MG63 (cell line): Measurements from ENCODE around the gene USP9X. TPM values are rescaled to one million over a fixed set of nuclear protein-coding genes. Genes with fewer than 3 reads are reported as not detected.
"Not testable (repeated sequence)": the region's sequence is repeated elsewhere in the genome, so short reads cannot be mapped to it uniquely, and the experiment has no call there.

Source experiments
- DNase-seq: peaks from one replicate; pipeline ENCODE4 v3.0.0-alpha.2; 2020
- H3K27me3 ChIP-seq: fragments of 250-450 bp; sonication (Bioruptor Pico); 2 replicates; pipeline ENCODE4 v1.5.1; 2020; ENCODE audit warnings: mild to moderate bottlenecking, moderate library complexity
- H3K36me3 ChIP-seq: fragments of 250-450 bp; sonication (Bioruptor Pico); 2 replicates; pipeline ENCODE4 v1.5.1; 2020; ENCODE audit warnings: mild to moderate bottlenecking, moderate library complexity
- H3K4me3 ChIP-seq: fragments of 250-450 bp; sonication (Bioruptor Pico); 2 replicates; pipeline ENCODE4 v1.5.1; 2020; ENCODE audit warnings: mild to moderate bottlenecking, moderate library complexity
- H3K9me3 ChIP-seq: fragments of 250-450 bp; sonication (Bioruptor Pico); 2 replicates; pipeline ENCODE4 v1.5.1; 2020; ENCODE audit warnings: mild to moderate bottlenecking, moderate library complexity
- total RNA-seq: library from RNA; depleted of rRNA; stranded (reverse); fragments of >200 nt; shearing (Covaris generic); gene quantifications from 2 replicates; pipeline ENCODE4 v1.2.3, GENCODE V29; 2014; ENCODE audit warnings: low replicate concordance

Gene USP9X
- total RNA-seq, 1 experiment from 2014 or later = 13.3 TPM

- Histone ChIP-seq H3K9me3 (no peaks in the 10 kb centered on the region), H3K36me3 (peaks cover 41% of the 10 kb centered on the region), H3K27me3 (no peaks in the 10 kb centered on the region), H3K4me3 (no peak overlapping the region)
- no peak for DNase-seq
Observed at GRCh38 chrX:41144873-41145272, 59.6 kb downstream of the USP9X start.

GRCh38 chrX:41145920-41146608 is 60.8 kb downstream of the USP9X start:
- no peak overlapping the region for H3K4me3 ChIP-seq
- DNase-seq = no peak
- peaks cover 35% of the 10 kb centered on the region for H3K36me3 ChIP-seq
- no peaks in the 10 kb centered on the region for H3K9me3 ChIP-seq
- H3K27me3 ChIP-seq = no peaks in the 10 kb centered on the region

DNA sequence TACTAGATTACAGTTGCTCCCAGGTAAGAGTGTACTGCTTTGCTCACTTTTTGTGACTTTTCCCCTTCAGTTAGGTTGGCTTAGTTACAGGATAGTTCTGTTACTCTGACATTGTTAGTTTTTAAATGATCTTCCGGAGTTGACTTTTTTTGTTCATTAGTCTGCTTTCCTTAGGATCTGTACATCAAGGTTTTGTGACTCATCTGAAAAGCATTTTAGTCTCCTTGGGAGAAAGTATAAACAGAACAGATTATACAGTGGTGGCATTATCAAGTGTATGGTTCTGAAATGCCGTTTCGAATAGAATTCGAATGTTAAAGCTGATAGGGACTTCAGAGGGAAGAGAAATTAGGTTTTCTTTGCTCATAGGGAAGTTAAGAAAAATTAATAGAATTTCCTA is 63.3 kb downstream of the USP9X start:
- H3K27me3 ChIP-seq = no peaks in the 10 kb centered on the region
- DNase-seq = no peak
- peaks cover 29% of the 10 kb centered on the region for H3K36me3 ChIP-seq
- H3K9me3 ChIP-seq = no peaks in the 10 kb centered on the region
- H3K4me3 ChIP-seq = no peak overlapping the region

- Histone ChIP-seq H3K36me3 (peaks cover 26% of the 10 kb centered on the region), H3K9me3 (no peaks in the 10 kb centered on the region), H3K4me3 (no peak overlapping the region), H3K27me3 (no peaks in the 10 kb centered on the region)
- no peak for DNase-seq
Observed at GRCh38 chrX:41150043-41150442, 64.8 kb downstream of the USP9X start.

- not testable (repeated sequence) for DNase-seq, H3K27me3 ChIP-seq, H3K9me3 ChIP-seq, H3K4me3 ChIP-seq
- H3K36me3 ChIP-seq = peaks cover 32% of the 10 kb centered on the region
Observed at GRCh38 chrX:41151726-41152125, 66.5 kb downstream of the USP9X start.

DNA sequence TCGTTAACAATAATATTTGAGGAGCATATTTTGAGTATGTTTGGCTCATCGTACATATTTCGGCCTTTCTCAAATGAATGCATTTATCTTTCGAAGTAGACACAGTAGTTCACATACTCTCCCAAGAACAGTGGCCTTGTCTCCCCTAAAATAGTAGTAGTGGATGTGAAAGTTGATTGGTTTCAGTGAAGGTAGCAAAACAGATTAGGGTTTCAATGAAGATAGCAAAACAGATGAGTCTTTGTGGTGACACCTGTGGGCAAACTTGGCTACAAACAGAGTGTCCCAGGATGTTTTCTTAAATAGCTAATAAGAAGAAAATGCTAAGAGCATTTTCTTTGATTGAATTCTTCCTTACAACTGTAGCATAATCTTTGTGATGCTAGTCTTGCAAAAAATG is 67.0 kb downstream of the USP9X start:
- Histone ChIP-seq H3K36me3 (peaks cover 32% of the 10 kb centered on the region), H3K4me3 (no peak overlapping the region), H3K27me3 (no peaks in the 10 kb centered on the region), H3K9me3 (no peaks in the 10 kb centered on the region)
- DNase-seq = no peak

GRCh38 chrX:41153448-41153847 is 68.2 kb downstream of the USP9X start:
- Histone ChIP-seq H3K27me3 (no peaks in the 10 kb centered on the region), H3K9me3 (no peaks in the 10 kb centered on the region), H3K36me3 (peaks cover 21% of the 10 kb centered on the region), H3K4me3 (no peak overlapping the region)
- peak; percentile 3 for DNase-seq

DNA sequence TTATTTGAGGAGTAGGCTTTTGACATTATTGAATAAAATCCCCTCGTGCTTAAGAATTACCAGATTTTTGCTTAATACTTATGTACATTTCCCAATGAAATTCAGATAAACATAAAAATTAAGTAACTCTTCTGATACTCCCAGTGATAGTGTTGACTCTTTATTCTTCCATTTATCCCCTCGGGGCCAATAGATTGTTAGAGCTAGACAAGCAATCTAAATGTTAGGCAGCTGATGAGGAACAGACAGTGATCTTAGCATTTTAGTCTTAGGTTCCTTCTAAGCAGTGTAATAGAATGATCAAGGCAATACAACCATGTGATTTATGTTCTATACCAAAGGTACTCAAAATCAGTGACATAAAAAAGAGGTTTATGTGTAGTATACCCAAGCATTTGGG is 68.7 kb downstream of the USP9X start:
- no peaks in the 10 kb centered on the region for H3K9me3 ChIP-seq
- no peaks in the 10 kb centered on the region for H3K27me3 ChIP-seq
- no peak for DNase-seq
- H3K36me3 ChIP-seq = peaks cover 16% of the 10 kb centered on the region
- no peak overlapping the region for H3K4me3 ChIP-seq

GRCh38 chrX:41164449-41164848 is 79.2 kb downstream of the USP9X start:
- peaks cover 14% of the 10 kb centered on the region for H3K36me3 ChIP-seq
- no peak overlapping the region for H3K4me3 ChIP-seq
- DNase-seq = no peak
- no peaks in the 10 kb centered on the region for H3K9me3 ChIP-seq
- no peaks in the 10 kb centered on the region for H3K27me3 ChIP-seq

DNA sequence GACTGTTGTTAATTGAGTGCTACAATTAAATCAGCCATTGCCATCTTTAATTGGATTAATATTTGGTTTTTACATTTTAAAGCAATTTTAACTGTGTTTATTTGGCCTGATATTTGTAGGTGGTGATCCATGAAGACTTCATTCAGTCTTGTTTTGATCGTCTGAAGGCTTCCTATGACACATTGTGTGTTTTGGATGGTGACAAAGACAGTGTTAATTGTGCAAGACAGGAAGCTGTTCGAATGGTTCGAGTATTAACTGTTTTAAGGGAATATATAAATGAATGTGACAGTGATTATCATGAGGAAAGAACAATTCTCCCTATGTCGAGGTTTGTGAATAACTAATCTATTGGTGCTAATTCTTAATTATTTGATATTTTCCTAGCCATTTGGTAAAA is 82.6 kb downstream of the USP9X start:
- no peaks in the 10 kb centered on the region for H3K9me3 ChIP-seq
- DNase-seq = no peak
- H3K27me3 ChIP-seq = no peaks in the 10 kb centered on the region
- H3K4me3 ChIP-seq = no peak overlapping the region
- H3K36me3 ChIP-seq = peaks cover 25% of the 10 kb centered on the region

DNA sequence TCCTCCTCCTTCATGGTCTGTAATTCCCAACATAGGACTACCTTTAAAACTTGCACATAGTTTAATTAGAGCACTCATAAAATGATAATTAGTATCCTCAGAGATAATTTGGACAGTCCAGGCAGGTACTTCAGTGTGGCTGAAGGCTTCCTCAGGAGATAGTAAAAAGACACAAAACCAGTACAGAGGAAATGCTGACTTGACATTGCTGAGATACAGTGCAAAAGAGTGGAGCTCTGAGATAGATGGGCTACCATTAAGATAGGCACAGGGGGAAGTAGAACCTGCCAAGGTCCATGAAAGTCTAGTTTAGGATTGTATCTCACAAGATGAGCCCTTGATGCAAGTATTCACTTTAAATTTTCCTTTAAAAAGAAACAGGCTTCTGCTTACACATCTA is 91.0 kb downstream of the USP9X start:
- no peaks in the 10 kb centered on the region for H3K27me3 ChIP-seq
- no peak for DNase-seq
- no peaks in the 10 kb centered on the region for H3K9me3 ChIP-seq
- H3K4me3 ChIP-seq = no peak overlapping the region
- H3K36me3 ChIP-seq = peaks cover 10% of the 10 kb centered on the region

DNA sequence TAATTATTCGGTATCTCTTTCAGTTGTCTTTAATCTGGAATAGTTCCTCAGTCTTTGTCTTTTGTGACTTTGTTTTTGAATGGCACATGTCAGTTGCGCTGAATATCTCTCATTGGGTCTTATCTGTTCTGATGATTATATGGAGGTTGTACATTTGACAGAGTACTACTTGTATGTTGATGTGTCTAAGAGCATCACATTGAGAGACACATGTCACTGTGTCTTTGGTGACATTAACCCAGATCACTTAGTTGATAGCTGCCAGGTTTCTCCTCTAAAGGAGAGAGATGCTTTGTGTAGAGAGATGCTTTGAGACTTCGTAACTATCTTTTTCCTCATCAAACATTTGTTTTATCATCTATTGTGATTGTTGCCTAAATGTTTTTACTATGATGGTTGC is 92.1 kb downstream of the USP9X start:
- Histone ChIP-seq H3K4me3 (no peak overlapping the region), H3K27me3 (no peaks in the 10 kb centered on the region), H3K9me3 (no peaks in the 10 kb centered on the region), H3K36me3 (peaks cover 10% of the 10 kb centered on the region)
- DNase-seq = no peak

GRCh38 chrX:41178201-41178600 is 93.0 kb downstream of the USP9X start:
- H3K9me3 ChIP-seq = no peaks in the 10 kb centered on the region

DNA sequence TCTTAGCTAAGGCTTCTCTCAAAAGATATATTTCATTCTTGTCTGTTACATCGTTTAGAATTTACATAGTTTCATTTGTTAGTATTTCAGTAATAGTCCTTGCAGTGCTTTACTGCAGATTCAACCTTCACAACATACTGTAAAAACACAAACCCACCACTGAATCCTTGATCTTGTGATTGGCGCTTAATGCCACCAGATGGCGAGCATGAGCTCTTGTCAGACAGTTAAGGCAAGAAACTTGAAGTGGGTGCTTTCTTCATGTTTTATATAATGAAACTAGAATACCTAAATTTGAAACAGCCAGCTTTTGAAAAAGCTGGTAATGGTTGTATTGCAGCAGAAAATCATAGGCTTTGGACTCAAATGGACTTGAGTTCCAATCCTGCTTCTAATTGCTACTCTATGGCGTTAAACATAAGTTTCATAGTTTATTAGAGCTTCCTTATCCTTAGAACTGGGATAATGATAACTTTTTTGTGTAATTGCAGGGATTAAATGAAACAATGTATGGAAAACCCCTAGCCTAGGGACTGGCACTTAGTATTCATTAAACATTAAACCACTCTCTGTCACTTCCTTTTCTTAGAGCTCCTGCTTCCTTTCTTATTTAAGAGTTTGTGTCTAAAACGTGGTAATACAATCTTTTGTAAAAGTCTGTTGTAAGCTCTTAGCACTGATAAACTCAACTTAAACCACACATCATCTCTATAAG is 95.1 kb downstream of the USP9X start:
- no peaks in the 10 kb centered on the region for H3K9me3 ChIP-seq
- peak; percentile 16 for DNase-seq
- H3K4me3 ChIP-seq = no peak overlapping the region
- peaks cover 15% of the 10 kb centered on the region for H3K36me3 ChIP-seq
- H3K27me3 ChIP-seq = no peaks in the 10 kb centered on the region

More at GRCh38 chrX:41178201-41178600, 93.0 kb downstream of the USP9X start:
- Histone ChIP-seq H3K36me3 (peaks cover 10% of the 10 kb centered on the region), H3K27me3 (no peaks in the 10 kb centered on the region), H3K4me3 (no peak overlapping the region)
- no peak for DNase-seq

DNA sequence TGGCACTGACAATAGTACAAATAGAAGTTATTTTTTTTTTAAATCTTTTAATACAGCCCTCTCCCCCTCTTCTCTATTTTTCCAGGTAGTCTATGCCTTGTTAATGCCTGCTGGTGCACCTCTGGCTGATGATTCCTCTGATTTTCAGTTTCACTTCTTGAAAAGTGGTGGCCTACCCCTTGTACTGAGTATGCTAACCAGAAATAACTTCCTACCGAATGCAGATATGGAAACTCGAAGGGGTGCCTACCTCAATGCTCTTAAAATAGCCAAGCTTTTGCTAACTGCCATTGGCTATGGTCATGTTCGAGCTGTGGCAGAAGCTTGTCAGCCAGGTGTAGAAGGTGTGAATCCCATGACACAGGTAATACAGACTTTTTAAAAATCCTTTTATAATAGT is 99.1 kb downstream of the USP9X start:
- peaks cover 23% of the 10 kb centered on the region for H3K36me3 ChIP-seq
- H3K27me3 ChIP-seq = no peaks in the 10 kb centered on the region
- no peak for DNase-seq
- H3K9me3 ChIP-seq = no peaks in the 10 kb centered on the region
- no peak overlapping the region for H3K4me3 ChIP-seq

GRCh38 chrX:41186946-41187345 is 101.7 kb downstream of the USP9X start:
- not testable (repeated sequence) for H3K27me3 ChIP-seq, H3K9me3 ChIP-seq, H3K4me3 ChIP-seq, DNase-seq
- H3K36me3 ChIP-seq = peaks cover 24% of the 10 kb centered on the region

DNA sequence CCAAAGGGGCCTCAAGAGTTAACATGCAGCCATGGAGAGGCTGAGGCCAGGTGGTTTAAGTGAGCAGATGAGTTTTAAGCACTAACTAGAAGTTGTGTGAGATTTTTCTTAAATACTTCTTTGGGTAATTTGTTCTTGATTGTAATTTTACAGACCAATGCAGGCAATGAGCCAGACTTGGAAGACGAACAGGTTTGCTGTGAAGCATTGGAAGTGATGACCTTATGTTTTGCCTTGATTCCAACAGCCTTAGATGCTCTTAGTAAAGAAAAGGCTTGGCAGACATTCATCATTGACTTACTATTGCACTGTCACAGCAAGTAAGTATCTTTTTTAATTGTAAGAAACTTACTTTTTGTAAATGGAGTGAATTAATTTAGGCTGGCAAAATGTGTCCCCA is 103.9 kb downstream of the USP9X start:
- Histone ChIP-seq H3K36me3 (peaks cover 24% of the 10 kb centered on the region), H3K4me3 (no peak overlapping the region), H3K27me3 (no peaks in the 10 kb centered on the region), H3K9me3 (no peaks in the 10 kb centered on the region)
- no peak for DNase-seq

DNA sequence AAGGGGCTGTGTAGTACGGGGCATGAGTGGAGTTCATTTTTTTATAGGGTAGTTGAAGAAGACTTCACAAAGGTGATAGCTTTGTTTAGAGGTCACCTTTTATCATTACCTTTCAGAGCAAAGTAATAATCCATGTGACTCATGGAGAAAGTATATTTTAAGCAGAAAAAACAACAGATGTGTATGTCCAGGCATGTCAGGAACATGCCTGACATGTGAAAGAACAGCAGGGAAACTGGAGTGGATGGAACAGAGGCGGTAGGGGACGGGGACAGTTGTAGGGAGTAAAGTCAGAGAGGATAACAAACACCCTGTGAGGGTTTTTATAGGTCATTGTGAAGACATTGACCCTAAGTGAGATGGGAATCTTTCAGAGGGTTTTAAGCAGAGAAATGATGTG is 107.6 kb downstream of the USP9X start:
- Histone ChIP-seq H3K4me3 (no peak overlapping the region), H3K9me3 (no peaks in the 10 kb centered on the region), H3K36me3 (peaks cover 21% of the 10 kb centered on the region), H3K27me3 (no peaks in the 10 kb centered on the region)
- DNase-seq = no peak
